ENCODE results near the gene F8. TPM values are rescaled to one million over a fixed set of nuclear protein-coding genes. Genes with fewer than 3 reads are reported as not detected.
A peak's percentile ranks its signal among the peaks of the same experiment; 100 is the strongest.

The F8 gene
- total and polyA plus RNA-seq, 12 donors = 13.4 to 78.1 (median 38.6) TPM

DNA sequence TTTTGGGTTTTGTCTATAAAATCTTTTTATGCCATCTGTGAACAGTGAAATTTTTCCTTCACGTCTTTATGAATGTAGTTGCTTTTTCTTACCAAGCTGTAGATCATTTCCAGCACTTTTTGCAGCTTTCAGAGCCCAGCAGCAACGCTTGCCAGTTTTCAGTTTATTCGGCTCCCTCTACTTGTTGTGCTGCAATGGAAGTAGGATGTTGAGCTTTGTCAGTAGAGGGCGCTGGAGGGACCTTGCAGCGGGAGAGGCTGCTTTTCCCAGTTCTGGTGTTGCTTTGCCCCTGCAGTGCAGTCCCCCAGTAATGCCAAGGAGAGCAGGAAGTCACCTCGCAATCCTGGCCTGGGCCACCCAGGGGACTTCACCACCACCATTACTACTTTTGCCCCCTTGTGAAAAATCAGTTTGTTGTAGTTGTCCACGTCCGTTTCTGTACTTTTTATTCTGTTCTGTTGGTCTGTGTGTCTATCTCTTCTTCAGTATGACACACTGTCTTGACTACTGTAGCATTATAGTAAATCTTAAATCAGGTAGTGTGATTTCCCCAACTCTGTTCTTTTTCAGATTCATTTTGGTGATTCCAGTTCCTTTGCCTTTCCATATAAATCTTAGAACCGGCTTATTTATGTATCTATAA, 26.6 kb upstream of the F8 start:
- TF ChIP-seq POLR2A (IDR thresholded peaks at IDR 0.05) = no peak
- TF ChIP-seq, protein P1, sequence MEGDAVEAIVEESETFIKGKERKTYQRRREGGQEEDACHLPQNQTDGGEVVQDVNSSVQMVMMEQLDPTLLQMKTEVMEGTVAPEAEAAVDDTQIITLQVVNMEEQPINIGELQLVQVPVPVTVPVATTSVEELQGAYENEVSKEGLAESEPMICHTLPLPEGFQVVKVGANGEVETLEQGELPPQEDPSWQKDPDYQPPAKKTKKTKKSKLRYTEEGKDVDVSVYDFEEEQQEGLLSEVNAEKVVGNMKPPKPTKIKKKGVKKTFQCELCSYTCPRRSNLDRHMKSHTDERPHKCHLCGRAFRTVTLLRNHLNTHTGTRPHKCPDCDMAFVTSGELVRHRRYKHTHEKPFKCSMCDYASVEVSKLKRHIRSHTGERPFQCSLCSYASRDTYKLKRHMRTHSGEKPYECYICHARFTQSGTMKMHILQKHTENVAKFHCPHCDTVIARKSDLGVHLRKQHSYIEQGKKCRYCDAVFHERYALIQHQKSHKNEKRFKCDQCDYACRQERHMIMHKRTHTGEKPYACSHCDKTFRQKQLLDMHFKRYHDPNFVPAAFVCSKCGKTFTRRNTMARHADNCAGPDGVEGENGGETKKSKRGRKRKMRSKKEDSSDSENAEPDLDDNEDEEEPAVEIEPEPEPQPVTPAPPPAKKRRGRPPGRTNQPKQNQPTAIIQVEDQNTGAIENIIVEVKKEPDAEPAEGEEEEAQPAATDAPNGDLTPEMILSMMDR (IDR thresholded peaks at IDR 0.05) = peak; percentile 32 to 64 (median 56)
- Histone ChIP-seq H3K27ac (peak overlapping the region in 2 of 5 donors; percentile 21 to 48), H3K4me1 (replicated peaks in 1 of 2) (peaks cover 0 to 6% of the 10 kb centered on the region in 2 donors), H3K9me3 (replicated peaks in 1 of 3) (no peaks in the 10 kb centered on the region), H3K27me3 (no peaks in the 10 kb centered on the region), H3K4me3 (no peak overlapping the region), H3K36me3 (replicated peaks in 1 of 2) (peaks cover 0 to 4% of the 10 kb centered on the region in 2 donors)
- intact Hi-C loops (cut with DNase I) = no loop called here
- DNase-seq = peak; percentile 50 to 74 (median 64)
- WGBS, 4 donors = 35 to 42% (median 36%) methylated on average over 9 of the region's 9 CpGs

DNA sequence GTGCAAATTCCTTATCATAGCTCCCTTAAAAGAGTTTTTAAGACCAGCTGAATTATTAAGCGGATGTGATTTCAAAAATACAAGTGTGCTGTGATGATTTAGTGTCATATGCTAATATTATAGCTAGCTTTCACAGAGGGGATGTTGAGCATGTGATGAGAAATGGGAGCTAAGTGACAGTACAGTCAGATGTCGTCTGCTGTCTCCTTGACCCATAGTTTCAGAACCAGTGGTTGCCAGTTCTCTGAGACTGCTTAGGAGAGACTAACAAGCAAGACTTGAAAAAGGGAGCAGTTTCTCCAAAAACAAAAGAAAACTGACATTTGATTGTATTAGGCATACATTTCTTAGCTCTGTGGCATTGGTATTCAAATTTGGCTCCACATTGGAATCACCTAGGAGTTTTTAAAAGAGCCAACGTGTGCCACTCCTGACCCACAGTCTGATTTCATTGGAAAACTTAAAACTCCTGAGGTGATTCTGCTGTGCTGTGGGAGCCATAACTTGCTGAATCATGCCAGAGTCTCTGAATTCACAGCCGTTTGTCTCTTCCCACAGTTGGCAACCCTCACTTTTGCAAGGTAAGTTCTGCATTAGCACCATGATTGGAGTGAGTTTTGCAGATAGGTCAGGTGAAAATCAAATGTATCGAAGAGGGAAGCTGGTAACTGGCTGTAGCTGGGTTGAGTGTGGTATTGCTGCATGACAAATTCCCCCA, 24.4 kb upstream of the F8 start:
- H3K9me3 ChIP-seq (replicated peaks in 1 of 3) = no peaks in the 10 kb centered on the region
- TF ChIP-seq, protein P1 (IDR thresholded peaks at IDR 0.05) = no peak
- TF ChIP-seq POLR2A (IDR thresholded peaks at IDR 0.05) = no peak
- no peak for DNase-seq
- H3K27me3 ChIP-seq = no peaks in the 10 kb centered on the region
- H3K4me3 ChIP-seq = no peak overlapping the region
- peaks cover 0 to 6% of the 10 kb centered on the region in 2 donors for H3K4me1 ChIP-seq (replicated peaks in 1 of 2)
- no peak overlapping the region for H3K27ac ChIP-seq
- intact Hi-C loops (cut with DNase I) = no loop called here
- 55 to 78% (median 65%) methylated on average over 4 to 5 of the region's 5 CpGs for WGBS, 4 donors
- no peaks in the 10 kb centered on the region for H3K36me3 ChIP-seq (replicated peaks in 1 of 2)

DNA sequence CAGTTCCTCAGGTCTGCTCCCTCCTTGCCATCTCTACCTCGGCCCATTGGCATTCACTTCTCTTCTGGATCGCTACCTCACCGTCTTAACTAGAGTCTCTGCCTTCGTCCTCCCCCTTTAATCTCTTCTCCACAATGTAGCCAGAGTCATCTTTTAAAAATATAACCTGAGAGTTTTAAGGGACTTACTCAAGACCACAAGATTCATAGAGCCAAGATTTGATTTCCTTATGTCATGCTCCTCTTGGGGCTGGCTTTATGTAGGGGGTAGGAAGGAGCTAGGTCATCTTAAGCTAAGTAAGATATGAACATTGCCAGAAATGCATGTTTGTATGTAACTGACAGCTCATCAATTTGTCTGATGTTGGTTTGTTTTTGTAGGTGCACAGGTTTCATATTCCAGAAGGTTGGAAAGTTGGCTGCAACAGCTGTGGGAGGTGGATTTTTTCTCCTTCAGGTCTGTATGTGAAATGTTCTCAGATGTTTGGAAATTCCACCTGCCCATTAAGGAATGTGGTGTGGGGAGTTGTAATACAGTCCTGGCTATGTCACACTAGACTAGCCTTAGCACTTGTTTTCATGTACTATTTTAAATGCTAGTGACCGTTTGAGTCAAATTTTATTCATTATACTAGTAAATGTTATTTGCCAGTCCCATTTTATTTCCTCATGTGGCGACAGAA, 23.7 kb upstream of the F8 start:
- H3K27ac ChIP-seq = no peak overlapping the region
- no peaks in the 10 kb centered on the region for H3K27me3 ChIP-seq
- WGBS, 4 donors = 71 to 92% (median 79%) methylated on average over 6 of the region's 6 CpGs
- TF ChIP-seq, protein P1 (IDR thresholded peaks at IDR 0.05) = no peak
- TF ChIP-seq POLR2A (IDR thresholded peaks at IDR 0.05) = no peak
- H3K36me3 ChIP-seq (replicated peaks in 1 of 2) = no peaks in the 10 kb centered on the region
- no peak for DNase-seq
- H3K4me1 ChIP-seq (replicated peaks in 1 of 2) = peaks cover 0 to 6% of the 10 kb centered on the region in 2 donors
- no peak overlapping the region for H3K4me3 ChIP-seq
- intact Hi-C loops (cut with DNase I) = no loop called here
- no peaks in the 10 kb centered on the region for H3K9me3 ChIP-seq (replicated peaks in 1 of 3)

DNA sequence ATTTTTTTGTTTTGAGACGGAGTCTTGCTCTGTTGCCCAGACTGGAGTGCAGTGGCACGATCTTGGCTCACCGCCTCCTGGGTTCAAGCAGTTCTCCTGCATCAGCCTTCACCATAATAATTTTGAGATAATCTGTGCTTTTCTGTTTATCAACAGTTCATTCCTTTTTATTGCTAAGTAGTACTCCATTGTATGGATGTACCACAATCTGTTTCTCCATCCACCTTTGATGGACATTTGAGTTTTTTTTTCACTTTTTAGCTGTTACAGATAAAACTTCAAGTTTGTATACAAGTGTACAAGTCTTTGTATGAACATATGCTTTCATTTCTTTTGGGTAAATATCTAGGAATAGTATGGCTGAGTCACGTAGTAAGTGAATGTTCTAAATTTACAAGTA, 13.2 kb upstream of the F8 start:
- Histone ChIP-seq H3K4me1 (replicated peaks in 1 of 2) (no peaks in the 10 kb centered on the region), H3K27ac (no peak overlapping the region), H3K36me3 (replicated peaks in 1 of 2) (peaks cover 0 to 5% of the 10 kb centered on the region in 2 donors), H3K27me3 (no peaks in the 10 kb centered on the region), H3K4me3 (no peak overlapping the region), H3K9me3 (replicated peaks in 1 of 3) (peaks cover 0 to 7% (median 0%) of the 10 kb centered on the region in 3 donors)
- intact Hi-C loops (cut with DNase I) = no loop called here
- DNase-seq = no peak
- WGBS, 4 donors = 93 to 99% (median 97%) methylated on average over 4 of the region's 4 CpGs
- TF ChIP-seq POLR2A (IDR thresholded peaks at IDR 0.05) = no peak
- TF ChIP-seq, protein P1 (IDR thresholded peaks at IDR 0.05) = no peak
